Sigmoid colon (tissue), 7 donors: Measurements from ENCODE around the gene TTC9B. TPM values are rescaled to one million over a fixed set of nuclear protein-coding genes. Genes with fewer than 3 reads are reported as not detected.

Experiments
- DNase-seq: peaks from one replicate; pipeline ENCODE4 v3.0.0-alpha.2; 2019
- H3K27ac ChIP-seq, 4 donors: fragments of 200-600 bp; sonication (generic); one replicate each; pipeline ENCODE4 v1.5.1; 2016 to 2019; ENCODE audit warnings: mild to moderate bottlenecking in 1 of 4
- H3K27me3 ChIP-seq, 3 donors: fragments of 200-600 bp; sonication (generic); one replicate each; pipeline ENCODE4 v1.5.1; 2019; ENCODE audit warnings: mild to moderate bottlenecking in 1 of 3
- H3K36me3 ChIP-seq, 4 donors: fragments of 200-600 bp; sonication (generic); one replicate each; pipeline ENCODE4 v1.5.1; 2016 to 2019
- H3K4me1 ChIP-seq, 4 donors: fragments of 200-600 bp; sonication (generic); one replicate each; pipeline ENCODE4 v1.5.1; 2017 to 2019
- H3K4me3 ChIP-seq, 4 donors: fragments of 200-600 bp; sonication (generic); one replicate each; pipeline ENCODE4 v1.5.1; 2017 to 2019; ENCODE audit warnings: mild to moderate bottlenecking in 2 of 4, moderate library complexity in 1 of 4
- H3K9me3 ChIP-seq, 4 donors: fragments of 200-600 bp in 3 of 4; sonication (generic) in 3 of 4; one replicate each; pipeline versions ENCODE4 v1.5.1 to v1.6.1; 2013 to 2019
- EP300 ChIP-seq, 4 donors: sonication (generic); formaldehyde crosslinking; IDR thresholded peaks; one replicate each; pipeline ENCODE4 v1.6.1; 2017; ENCODE audit warnings: antibody characterized with exemption in 4 of 4
- POLR2A ChIP-seq, 2 donors: fragments of 450-650 bp; IDR thresholded peaks; one replicate each; pipeline ENCODE4 v1.6.1; 2016; ENCODE audit warnings: antibody characterized with exemption in 2 of 2, mild to moderate bottlenecking in 2 of 2, moderate library complexity in 2 of 2
- POLR2AphosphoS5 ChIP-seq, 4 donors: sonication (generic); formaldehyde crosslinking; IDR thresholded peaks; one replicate each; pipeline ENCODE4 v1.6.1; 2017; ENCODE audit warnings: antibody characterized with exemption in 4 of 4
- WGBS, 2 donors: extraction: QIAGEN DNeasy Blood & Tissue Kit; methylation state at CpG; one replicate each; pipeline ENCODE4 v1.1.7; 2013; 5-methylcytosine and 5-hydroxymethylcytosine counted together
- intact Hi-C: fragments of 100-400 bp; cut with DNase I; formaldehyde crosslinking; loops from one replicate; pipeline ENCODE4 v1.15.1; 2023
- polyA plus RNA-seq, 3 donors: library from polyadenylated mRNA; stranded (reverse); fragments of 200-250 nt; gene quantifications; one replicate each; pipeline ENCODE4 v1.2.3, GENCODE V29; 2013
- total RNA-seq, 4 donors: library from RNA; depleted of rRNA; stranded (reverse); fragments of >200 nt; gene quantifications; one replicate each; pipeline ENCODE4 v1.1.0, GENCODE V29; 2016
- TF ChIP-seq, protein P1 (sequence below), 4 experiments: fragments of 450-650 bp in 3 of 4; fragments of 200-600 bp in 1 of 4; IDR thresholded peaks; one replicate each; pipeline ENCODE4 v1.5.1; 2016 to 2019; ENCODE audit warnings: antibody characterized with exemption in 4 of 4, mild to moderate bottlenecking in 3 of 4, moderate library complexity in 2 of 4
- donor health status: healthy with polysubstance abuse.
- donor health status: Bipolar disorder and iron deficiency.
- donor health status: healthy.

The TTC9B gene
- total and polyA plus RNA-seq, 7 donors, result 0.34 to 5.0 (median 1.1) TPM; not detected in 4

DNA sequence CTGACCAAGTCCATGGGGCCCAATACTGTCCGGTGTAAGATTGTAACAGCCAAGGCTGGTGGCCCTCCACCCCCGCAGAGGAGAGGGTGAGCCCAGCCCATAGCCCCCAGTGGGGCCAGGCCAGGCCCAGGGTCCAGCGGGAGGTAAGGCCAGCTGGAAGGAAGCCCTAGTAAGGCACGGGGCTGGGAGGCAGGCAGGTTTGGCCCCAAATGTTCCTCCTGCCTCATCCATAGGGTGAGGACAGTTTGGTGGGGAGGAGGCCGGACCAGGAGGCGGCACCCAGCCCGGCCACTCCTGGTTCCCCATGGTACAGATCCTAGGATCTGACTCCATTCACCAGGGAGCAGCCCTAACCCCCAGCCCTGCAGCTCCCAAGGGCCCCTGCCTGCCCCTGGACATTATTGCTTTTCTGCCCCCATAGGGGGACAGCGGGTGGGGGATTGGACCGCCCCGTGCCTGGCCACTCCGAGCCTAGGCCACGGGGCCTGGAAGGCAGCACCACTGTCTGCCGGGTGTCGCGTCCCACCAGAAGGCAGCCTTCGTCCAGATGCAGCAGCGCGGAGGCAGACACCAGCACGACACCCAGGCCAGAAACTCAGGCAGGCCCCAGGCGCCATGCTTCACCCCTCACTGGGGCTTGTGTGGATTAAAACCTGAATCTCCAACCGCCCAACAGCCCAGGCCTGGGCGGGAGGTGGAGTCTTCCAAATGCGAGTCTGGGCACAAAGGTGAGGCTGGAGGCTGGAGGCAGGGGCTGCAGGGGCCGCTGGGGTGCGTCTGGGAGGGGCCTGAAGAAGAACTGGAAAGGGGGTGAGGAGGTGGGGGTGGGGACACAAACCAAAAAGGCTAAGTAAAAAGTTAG, 15.0 kb upstream of the TTC9B start:
- intact Hi-C loops, result no loop called here
- WGBS, 2 donors, result 94 to 95% methylated on average over 25 of the region's 25 CpGs
- peaks cover 33 to 57% (median 47%) of the 10 kb centered on the region in 4 donors for H3K36me3 ChIP-seq

DNA sequence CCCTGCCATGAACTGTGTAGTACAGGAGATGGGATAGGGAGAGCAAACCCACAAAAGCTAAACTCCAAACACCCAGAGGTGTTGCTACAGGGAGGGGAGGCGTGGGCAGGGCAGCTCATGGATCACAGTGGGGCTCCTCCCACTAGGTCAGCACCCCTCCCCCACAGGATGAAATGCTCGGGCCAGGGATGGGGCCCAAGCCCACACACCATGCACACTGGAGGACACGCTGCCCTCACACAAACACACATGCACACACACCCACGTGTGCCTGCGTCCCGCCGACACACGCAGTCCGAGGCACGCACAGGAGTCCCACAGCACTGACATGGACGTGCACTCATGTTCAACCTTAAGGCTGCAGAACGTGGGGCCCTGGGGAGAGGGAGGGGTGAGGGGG, 14.3 kb upstream of the TTC9B start:
- WGBS, 2 donors, result 81 to 83% methylated on average over 12 of the region's 12 CpGs
- Histone ChIP-seq H3K4me1 (peaks cover 0 to 17% (median 12%) of the 10 kb centered on the region in 4 donors), H3K9me3 (no peaks in the 10 kb centered on the region), H3K4me3 (no peak overlapping the region), H3K27ac (no peak overlapping the region), H3K36me3 (peaks cover 26 to 50% (median 40%) of the 10 kb centered on the region in 4 donors), H3K27me3 (no peaks in the 10 kb centered on the region)
- no peak for TF ChIP-seq POLR2A (IDR thresholded peaks at IDR 0.05)
- no peak for TF ChIP-seq EP300 (IDR thresholded peaks at IDR 0.05)
- TF ChIP-seq POLR2AphosphoS5 (IDR thresholded peaks at IDR 0.05), result no peak
- TF ChIP-seq, protein P1, sequence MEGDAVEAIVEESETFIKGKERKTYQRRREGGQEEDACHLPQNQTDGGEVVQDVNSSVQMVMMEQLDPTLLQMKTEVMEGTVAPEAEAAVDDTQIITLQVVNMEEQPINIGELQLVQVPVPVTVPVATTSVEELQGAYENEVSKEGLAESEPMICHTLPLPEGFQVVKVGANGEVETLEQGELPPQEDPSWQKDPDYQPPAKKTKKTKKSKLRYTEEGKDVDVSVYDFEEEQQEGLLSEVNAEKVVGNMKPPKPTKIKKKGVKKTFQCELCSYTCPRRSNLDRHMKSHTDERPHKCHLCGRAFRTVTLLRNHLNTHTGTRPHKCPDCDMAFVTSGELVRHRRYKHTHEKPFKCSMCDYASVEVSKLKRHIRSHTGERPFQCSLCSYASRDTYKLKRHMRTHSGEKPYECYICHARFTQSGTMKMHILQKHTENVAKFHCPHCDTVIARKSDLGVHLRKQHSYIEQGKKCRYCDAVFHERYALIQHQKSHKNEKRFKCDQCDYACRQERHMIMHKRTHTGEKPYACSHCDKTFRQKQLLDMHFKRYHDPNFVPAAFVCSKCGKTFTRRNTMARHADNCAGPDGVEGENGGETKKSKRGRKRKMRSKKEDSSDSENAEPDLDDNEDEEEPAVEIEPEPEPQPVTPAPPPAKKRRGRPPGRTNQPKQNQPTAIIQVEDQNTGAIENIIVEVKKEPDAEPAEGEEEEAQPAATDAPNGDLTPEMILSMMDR (IDR thresholded peaks at IDR 0.05), result no peak
- intact Hi-C loops, result no loop called here
- DNase-seq, result no peak

More for the DNA sequence above, 15.0 kb upstream of the TTC9B start:
- peaks cover 0 to 17% (median 12%) of the 10 kb centered on the region in 4 donors for H3K4me1 ChIP-seq
- H3K27me3 ChIP-seq, result no peaks in the 10 kb centered on the region
- no peak for TF ChIP-seq EP300 (IDR thresholded peaks at IDR 0.05)
- TF ChIP-seq POLR2A (IDR thresholded peaks at IDR 0.05), result no peak
- TF ChIP-seq, protein P1 (IDR thresholded peaks at IDR 0.05), result no peak
- TF ChIP-seq POLR2AphosphoS5 (IDR thresholded peaks at IDR 0.05), result no peak
- H3K4me3 ChIP-seq, result no peak overlapping the region
- DNase-seq, result no peak
- H3K9me3 ChIP-seq, result no peaks in the 10 kb centered on the region
- no peak overlapping the region for H3K27ac ChIP-seq

DNA sequence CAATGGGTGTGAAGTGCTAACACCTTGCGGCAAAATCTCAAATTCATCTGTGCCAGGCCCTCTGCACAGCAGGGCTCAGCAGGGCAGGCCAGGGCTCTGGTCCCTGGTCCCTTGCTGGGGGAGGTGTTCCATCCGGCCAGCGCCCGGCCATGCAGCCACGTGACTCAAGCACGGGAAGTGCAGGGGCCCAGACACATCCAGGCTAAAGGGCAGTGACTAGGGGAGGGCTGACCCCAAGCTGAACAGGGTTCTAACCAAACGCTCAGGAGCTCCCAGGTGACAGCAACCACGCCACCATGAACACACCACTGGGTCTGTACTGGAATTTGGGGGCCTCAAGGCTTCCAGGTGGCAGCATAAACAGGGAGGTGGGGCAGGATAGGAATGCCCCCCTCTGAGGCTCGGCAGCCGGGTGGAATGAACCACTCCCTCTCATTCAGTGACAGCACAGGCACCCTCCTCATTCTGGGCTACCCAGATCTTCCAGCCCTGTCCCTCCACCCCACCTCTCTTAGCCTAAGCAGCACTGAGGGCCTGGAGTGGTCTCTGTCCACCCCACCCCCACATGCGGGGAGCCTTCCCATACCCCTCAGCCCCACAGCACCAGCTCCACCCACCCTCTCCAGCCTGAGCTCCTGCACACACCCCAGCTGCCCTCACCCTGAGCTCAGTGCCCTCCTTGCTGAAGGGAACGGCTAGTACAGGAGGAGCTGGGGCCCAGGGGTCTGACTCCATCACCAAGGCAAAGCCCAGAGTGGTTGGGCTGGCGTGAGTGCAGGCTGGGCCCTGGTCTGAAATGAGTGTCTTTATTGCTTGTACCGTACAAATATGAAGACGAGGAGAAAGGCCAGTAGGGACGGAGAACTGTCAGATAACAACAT, 13.6 kb upstream of the TTC9B start:
- H3K9me3 ChIP-seq, result no peaks in the 10 kb centered on the region
- H3K4me3 ChIP-seq, result no peak overlapping the region
- TF ChIP-seq POLR2A (IDR thresholded peaks at IDR 0.05) (no peak), POLR2AphosphoS5 (IDR thresholded peaks at IDR 0.05) (no peak), EP300 (IDR thresholded peaks at IDR 0.05) (no peak)
- TF ChIP-seq, protein P1 (IDR thresholded peaks at IDR 0.05), result no peak
- H3K27ac ChIP-seq, result peak overlapping the region in 2 of 4 donors; percentile 0 to 8
- 51 to 70% methylated on average over 16 of the region's 16 CpGs for WGBS, 2 donors
- peaks cover 0 to 5% (median 0%) of the 10 kb centered on the region in 3 donors for H3K27me3 ChIP-seq
- H3K4me1 ChIP-seq, result peaks cover 0 to 17% (median 13%) of the 10 kb centered on the region in 4 donors
- H3K36me3 ChIP-seq, result peaks cover 21 to 43% (median 33%) of the 10 kb centered on the region in 4 donors
- no peak for DNase-seq
- intact Hi-C loops, result no loop called here

DNA sequence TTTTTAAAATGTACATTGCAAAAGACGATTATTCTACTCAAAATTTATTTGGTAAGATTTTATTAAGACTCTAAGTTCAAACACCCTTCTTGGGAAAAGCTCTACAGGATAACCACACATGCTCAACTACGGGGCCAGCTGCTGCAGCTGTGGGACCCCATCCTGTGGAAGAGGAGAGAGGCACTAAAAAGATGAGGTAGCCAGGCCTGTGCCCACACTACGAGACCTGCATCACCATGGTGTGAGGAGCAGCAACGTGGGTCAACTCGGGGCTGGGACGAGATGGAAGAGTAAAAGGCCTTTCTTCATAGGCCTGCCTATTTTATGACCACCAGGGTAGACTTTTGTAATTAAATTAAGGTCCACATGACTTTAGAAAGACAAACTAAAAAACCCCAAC, 12.9 kb upstream of the TTC9B start:
- Histone ChIP-seq H3K4me1 (peaks cover 0 to 24% (median 20%) of the 10 kb centered on the region in 4 donors), H3K27me3 (peaks cover 0 to 12% (median 7%) of the 10 kb centered on the region in 3 donors), H3K36me3 (peaks cover 14 to 35% (median 26%) of the 10 kb centered on the region in 4 donors), H3K4me3 (no peak overlapping the region), H3K9me3 (no peaks in the 10 kb centered on the region), H3K27ac (peak overlapping the region in 1 of 4 donors; percentile 8)
- no peak for TF ChIP-seq EP300 (IDR thresholded peaks at IDR 0.05)
- 82 to 89% methylated on average over 6 of the region's 6 CpGs for WGBS, 2 donors
- intact Hi-C loops, result no loop called here
- DNase-seq, result no peak
